Body of pancreas (tissue), 4 donors: ENCODE results near the gene TMEM213. TPM values are rescaled to one million over a fixed set of nuclear protein-coding genes. Genes with fewer than 3 reads are reported as not detected.
"Not testable (repeated sequence)": the region's sequence is repeated elsewhere in the genome, so short reads cannot be mapped to it uniquely, and the experiment has no call there.

Experiments used
- ATAC-seq: fragments of 150-250 bp; one replicate; pipeline ENCODE4 v1.9.1; 2016
- DNase-seq, 4 donors: peaks; one replicate each; pipeline ENCODE4 v3.0.0-alpha.2; 2019
- H3K27ac ChIP-seq, 4 donors: fragments of 200-600 bp; sonication (generic); 1 replicate in 3 of 4; 2 replicates in 1 of 4; pipeline versions ENCODE4 v1.5.1 to v1.6.1; 2016 to 2019; ENCODE audit warnings: mild to moderate bottlenecking in 1 of 4, mixed read lengths in 1 of 4, moderate library complexity in 1 of 4
- H3K27me3 ChIP-seq, 2 donors: fragments of 200-600 bp; sonication (generic); one replicate each; pipeline ENCODE4 v1.6.0; 2016; ENCODE audit warnings: mild to moderate bottlenecking in 1 of 2
- H3K36me3 ChIP-seq, 2 donors: fragments of 200-600 bp; sonication (generic); replicated peaks in 1 of 2; 2 replicates each; pipeline ENCODE4 v1.5.1; 2016; ENCODE audit warnings: low read depth in 2 of 2; ENCODE audit not compliant: insufficient read depth in 1 of 2
- H3K4me1 ChIP-seq: fragments of 200-600 bp; sonication (generic); one replicate; pipeline ENCODE4 v1.6.0; 2016
- H3K4me3 ChIP-seq, 2 donors: fragments of 200-600 bp; sonication (generic); 1 replicate in 1 of 2; 2 replicates in 1 of 2; pipeline ENCODE4 v1.5.1; 2016 to 2019
- H3K9me3 ChIP-seq, 3 donors: fragments of 200-600 bp; sonication (generic); 1 replicate in 2 of 3; 2 replicates in 1 of 3; pipeline ENCODE4 v1.5.1; 2016
- POLR2A ChIP-seq, 3 donors: fragments of 450-650 bp; IDR thresholded peaks; one replicate each; pipeline ENCODE4 v1.6.1; 2016; ENCODE audit warnings: antibody characterized with exemption in 3 of 3, mild to moderate bottlenecking in 2 of 3
- WGBS, 2 donors: methylation state at CpG; one replicate each; pipeline ENCODE4 v1.1.5; 2017; 5-methylcytosine and 5-hydroxymethylcytosine counted together
- intact Hi-C: fragments of 100-400 bp; cut with DNase I; formaldehyde crosslinking; loops from one replicate; pipeline ENCODE4 v1.15.1; 2023
- total RNA-seq, 2 donors: library from RNA; depleted of rRNA; stranded (reverse); fragments of >200 nt; gene quantifications; one replicate each; pipeline ENCODE4 v1.1.0, GENCODE V29; 2016
- TF ChIP-seq, protein P1 (sequence below), 7 experiments: fragments of 450-650 bp in 4 of 7; fragments of 200-600 bp in 3 of 7; sonication (generic) in 3 of 7; IDR thresholded peaks; one replicate each; pipeline ENCODE4 v1.5.1; 2016 to 2019; ENCODE audit warnings: antibody characterized with exemption in 7 of 7

The TMEM213 gene
- total RNA-seq, 2 donors from 2014 or later, result not detected

DNA sequence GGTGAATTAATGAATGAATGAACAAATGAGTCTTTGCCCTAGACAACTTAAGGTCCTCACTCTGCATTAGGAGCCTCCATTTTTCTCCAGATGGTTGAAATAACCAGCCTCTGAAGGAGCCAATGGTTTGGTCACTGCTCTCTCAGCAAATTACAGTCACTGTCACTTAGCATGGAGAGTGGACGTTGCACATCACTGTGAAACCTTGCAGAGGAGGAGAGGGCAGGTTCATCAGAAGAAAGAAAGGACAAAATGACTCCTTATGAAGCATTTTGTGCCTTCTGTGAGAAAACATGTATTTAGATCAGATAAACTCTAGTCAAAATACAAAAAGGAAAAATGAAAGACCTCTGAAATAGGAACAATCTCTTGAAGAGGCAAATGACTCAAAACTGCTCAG is 6.8 kb downstream of the TMEM213 start:
- Histone ChIP-seq H3K4me3 (no peak overlapping the region), H3K36me3 (no peaks in the 10 kb centered on the region), H3K27me3 (no peaks in the 10 kb centered on the region), H3K27ac (no peak overlapping the region), H3K9me3 (no peaks in the 10 kb centered on the region), H3K4me1 (no peaks in the 10 kb centered on the region)
- intact Hi-C loops, result no loop called here
- ATAC-seq (no peak), DNase-seq (no peak)
- 72 to 86% methylated on average over 1 of the region's 1 CpG for WGBS, 2 donors
- TF ChIP-seq POLR2A (IDR thresholded peaks at IDR 0.05), result no peak
- TF ChIP-seq, protein P1, sequence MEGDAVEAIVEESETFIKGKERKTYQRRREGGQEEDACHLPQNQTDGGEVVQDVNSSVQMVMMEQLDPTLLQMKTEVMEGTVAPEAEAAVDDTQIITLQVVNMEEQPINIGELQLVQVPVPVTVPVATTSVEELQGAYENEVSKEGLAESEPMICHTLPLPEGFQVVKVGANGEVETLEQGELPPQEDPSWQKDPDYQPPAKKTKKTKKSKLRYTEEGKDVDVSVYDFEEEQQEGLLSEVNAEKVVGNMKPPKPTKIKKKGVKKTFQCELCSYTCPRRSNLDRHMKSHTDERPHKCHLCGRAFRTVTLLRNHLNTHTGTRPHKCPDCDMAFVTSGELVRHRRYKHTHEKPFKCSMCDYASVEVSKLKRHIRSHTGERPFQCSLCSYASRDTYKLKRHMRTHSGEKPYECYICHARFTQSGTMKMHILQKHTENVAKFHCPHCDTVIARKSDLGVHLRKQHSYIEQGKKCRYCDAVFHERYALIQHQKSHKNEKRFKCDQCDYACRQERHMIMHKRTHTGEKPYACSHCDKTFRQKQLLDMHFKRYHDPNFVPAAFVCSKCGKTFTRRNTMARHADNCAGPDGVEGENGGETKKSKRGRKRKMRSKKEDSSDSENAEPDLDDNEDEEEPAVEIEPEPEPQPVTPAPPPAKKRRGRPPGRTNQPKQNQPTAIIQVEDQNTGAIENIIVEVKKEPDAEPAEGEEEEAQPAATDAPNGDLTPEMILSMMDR (IDR thresholded peaks at IDR 0.05), result no peak

DNA sequence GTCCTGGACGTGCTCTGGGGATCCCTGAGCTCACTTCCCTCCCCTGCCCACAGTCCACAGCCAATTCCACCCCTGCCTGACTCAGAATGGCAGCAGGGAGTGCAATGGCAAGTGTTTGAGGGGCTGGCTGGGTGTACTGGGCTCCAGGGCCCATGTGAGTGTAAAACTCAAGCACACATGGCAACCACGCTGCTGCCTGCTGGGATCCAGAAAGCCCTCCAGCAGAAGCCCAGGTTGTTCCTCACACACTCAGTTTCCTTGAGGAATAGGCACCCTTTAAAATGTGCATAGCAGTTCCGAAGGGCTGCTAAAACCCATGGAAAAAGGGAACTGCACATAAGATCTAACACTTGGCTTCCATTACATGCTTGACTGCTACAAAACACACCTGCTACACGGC is 11.6 kb downstream of the TMEM213 start:
- H3K9me3 ChIP-seq, result no peaks in the 10 kb centered on the region
- TF ChIP-seq, protein P1 (IDR thresholded peaks at IDR 0.05), result no peak
- TF ChIP-seq POLR2A (IDR thresholded peaks at IDR 0.05), result no peak
- no peak overlapping the region for H3K4me3 ChIP-seq
- H3K27me3 ChIP-seq, result no peaks in the 10 kb centered on the region
- 65 to 75% methylated on average over 4 of the region's 4 CpGs for WGBS, 2 donors
- DNase-seq (no peak), ATAC-seq (no peak)
- H3K27ac ChIP-seq, result no peak overlapping the region
- no peaks in the 10 kb centered on the region for H3K36me3 ChIP-seq
- intact Hi-C loops, result no loop called here
- no peaks in the 10 kb centered on the region for H3K4me1 ChIP-seq

DNA sequence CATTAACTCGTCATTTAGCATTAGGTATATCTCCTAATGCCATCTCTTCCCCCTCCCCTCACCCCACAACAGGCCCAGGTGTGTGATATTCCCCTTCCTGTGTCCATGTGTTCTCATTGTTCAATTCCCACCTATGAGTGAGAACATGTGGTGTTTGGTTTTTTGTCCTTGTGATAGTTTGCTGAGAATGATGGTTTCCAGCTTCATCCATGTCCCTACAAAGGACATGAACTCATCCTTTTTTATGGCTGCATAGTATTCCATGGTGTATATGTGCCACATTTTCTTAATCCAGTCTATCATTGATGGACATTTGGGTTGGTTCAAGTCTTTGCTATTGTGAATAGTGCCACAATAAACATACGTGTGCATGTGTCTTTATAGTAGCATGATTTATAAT is 13.5 kb downstream of the TMEM213 start:
- H3K4me1 ChIP-seq, H3K9me3 ChIP-seq, DNase-seq, H3K36me3 ChIP-seq, H3K27ac ChIP-seq, H3K4me3 ChIP-seq, ATAC-seq, intact Hi-C loops, H3K27me3 ChIP-seq: not testable (repeated sequence)
- WGBS, 2 donors, result 90 to 94% methylated on average over 2 of the region's 2 CpGs

DNA sequence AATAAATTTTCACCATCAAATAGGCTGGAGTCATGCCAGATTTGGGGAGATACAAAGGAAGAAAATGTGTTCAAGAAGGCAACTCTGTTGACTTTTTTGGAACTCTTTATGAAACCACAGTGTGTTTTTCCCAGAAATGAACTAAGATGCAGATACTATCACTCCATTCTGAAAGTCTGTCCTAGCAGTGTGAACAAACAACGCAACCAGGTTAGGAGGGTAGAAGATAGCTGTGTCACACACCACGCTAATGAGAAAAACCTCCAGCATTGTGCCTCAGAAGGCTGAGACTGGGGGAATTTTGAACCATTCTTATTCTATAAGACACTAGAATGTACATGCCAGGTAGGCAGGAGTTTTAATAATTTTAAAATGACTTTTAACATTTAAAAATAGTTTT is 16.2 kb downstream of the TMEM213 start:
- H3K27me3 ChIP-seq, result no peaks in the 10 kb centered on the region
- intact Hi-C loops, result no loop called here
- DNase-seq, result no peak
- TF ChIP-seq, protein P1 (IDR thresholded peaks at IDR 0.05), result no peak
- TF ChIP-seq POLR2A (IDR thresholded peaks at IDR 0.05), result no peak
- ATAC-seq, result no peak
- WGBS, 2 donors, result 64 to 76% methylated on average over 2 of the region's 2 CpGs
- no peak overlapping the region for H3K27ac ChIP-seq
- no peaks in the 10 kb centered on the region for H3K9me3 ChIP-seq
- no peaks in the 10 kb centered on the region for H3K4me1 ChIP-seq
- H3K36me3 ChIP-seq, result no peaks in the 10 kb centered on the region
- H3K4me3 ChIP-seq, result no peak overlapping the region

DNA sequence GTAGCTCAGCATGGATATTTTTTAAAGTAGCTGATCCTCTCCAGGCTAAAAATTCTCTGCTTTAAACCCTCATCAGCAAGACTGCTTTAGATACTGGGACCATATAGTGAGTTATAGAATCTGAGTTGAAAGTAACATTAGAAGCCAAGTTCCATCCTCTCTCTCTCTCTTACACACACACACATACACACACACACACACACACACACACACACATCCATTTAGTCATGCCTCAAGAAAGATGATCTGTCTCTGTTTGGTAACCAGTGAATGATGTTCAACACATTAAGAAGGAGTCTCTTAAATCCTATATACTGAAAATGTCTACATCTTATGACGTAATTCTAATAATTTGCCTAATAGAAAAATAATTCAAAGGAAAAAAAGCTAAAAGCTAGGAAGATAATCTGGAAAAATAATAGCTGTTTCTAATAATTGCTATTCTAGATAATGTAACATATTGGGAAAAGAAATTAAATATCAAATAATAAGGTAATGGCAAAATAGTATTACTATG is 17.1 kb downstream of the TMEM213 start:
- intact Hi-C loops, result no loop called here
- H3K4me3 ChIP-seq, result no peak overlapping the region
- no peaks in the 10 kb centered on the region for H3K9me3 ChIP-seq
- no peak for TF ChIP-seq POLR2A (IDR thresholded peaks at IDR 0.05)
- TF ChIP-seq, protein P1 (IDR thresholded peaks at IDR 0.05), result no peak
- WGBS, 2 donors, result 83 to 85% methylated on average over 1 of the region's 1 CpG
- DNase-seq (no peak), ATAC-seq (no peak)
- no peaks in the 10 kb centered on the region for H3K36me3 ChIP-seq
- H3K4me1 ChIP-seq, result no peaks in the 10 kb centered on the region
- H3K27ac ChIP-seq, result no peak overlapping the region
- H3K27me3 ChIP-seq, result no peaks in the 10 kb centered on the region
